Adrenal gland (tissue), 12 donors: ENCODE measurements around the gene OTOF. TPM values are rescaled to one million over a fixed set of nuclear protein-coding genes. Genes with fewer than 3 reads are reported as not detected.

Experiments
- DNase-seq, 7 donors: peaks; one replicate each; pipeline ENCODE4 v3.0.0-alpha.2; 2019 to 2020
- H3K27ac ChIP-seq, 5 donors: fragments of 200-600 bp; sonication (generic) in 4 of 5; 1 replicate in 3 of 5; 2 replicates in 2 of 5; pipeline versions ENCODE4 v1.5.1 to v1.8.0; 2016 to 2020; ENCODE audit warnings: mild to moderate bottlenecking in 1 of 5
- H3K27me3 ChIP-seq: fragments of 200-600 bp; 2 replicates; pipeline ENCODE4 v1.8.0; 2021
- H3K36me3 ChIP-seq, 2 donors: fragments of 200-600 bp; replicated peaks in 1 of 2; 1 replicate in 1 of 2; 2 replicates in 1 of 2; pipeline versions ENCODE4 v1.5.1 to v1.8.0; 2018 to 2022
- H3K4me1 ChIP-seq, 2 donors: fragments of 200-600 bp; replicated peaks in 1 of 2; 1 replicate in 1 of 2; 2 replicates in 1 of 2; pipeline versions ENCODE4 v1.5.1 to v1.8.0; 2018 to 2021
- H3K4me3 ChIP-seq, 4 donors: fragments of 200-600 bp; sonication (generic) in 3 of 4; one replicate each; pipeline ENCODE4 v1.5.1; 2016 to 2018
- H3K9me3 ChIP-seq, 3 donors: fragments of 200-600 bp; sonication (generic) in 1 of 3; replicated peaks in 1 of 3; 1 replicate in 2 of 3; 2 replicates in 1 of 3; pipeline versions ENCODE4 v1.5.1 to v1.8.0; 2016 to 2021
- CTCF ChIP-seq, 6 experiments: fragments of 450-650 bp in 4 of 6; fragments of 200-600 bp in 2 of 6; sonication (generic) in 1 of 6; IDR thresholded peaks; 1 replicate in 5 of 6; 2 replicates in 1 of 6; pipeline versions ENCODE4 v1.5.1 to v1.8.0; 2016 to 2021; ENCODE audit warnings: antibody characterized with exemption in 6 of 6, mild to moderate bottlenecking in 2 of 6, moderate library complexity in 1 of 6
- POLR2A ChIP-seq, 2 donors: fragments of 450-650 bp; IDR thresholded peaks; one replicate each; pipeline ENCODE4 v1.6.1; 2017; ENCODE audit warnings: antibody characterized with exemption in 2 of 2, mild to moderate bottlenecking in 2 of 2, moderate library complexity in 1 of 2
- WGBS, 4 donors: extraction: QIAGEN DNeasy Blood & Tissue Kit in 2 of 4; methylation state at CpG; one replicate each; pipeline versions ENCODE4 v1.1.5 to v1.1.7; 2013 to 2017; 5-methylcytosine and 5-hydroxymethylcytosine counted together
- intact Hi-C, 2 donors: fragments of 100-400 bp; cut with DNase I; formaldehyde crosslinking; loops; one replicate each; pipeline versions ENCODE4 v1.14.1 to v1.15.0; 2022 to 2023
- polyA plus RNA-seq, 3 donors: library from polyadenylated mRNA; stranded (reverse); fragments of 200-250 nt in 2 of 3; fragments of 350-450 nt in 1 of 3; fragmentation: Illumina TruSeq in 1 of 3; extraction: RNeasy Lipid Tissue Mini Kit (QIAGEN cat#74804) in 1 of 3; gene quantifications; one replicate each; pipeline ENCODE4 v1.2.3, GENCODE V29; 2013 to 2014
- total RNA-seq, 9 donors: library from RNA; depleted of rRNA in 4 of 9; stranded (reverse); fragments of >200 nt in 4 of 9; fragments of 120-200 nt in 1 of 9; fragmentation: NEBNext Ultra II Directional in 1 of 9; extraction: Animal tissue kit (Norgen Biotek cat#: 25700) in 1 of 9; gene quantifications; one replicate each; pipeline versions ENCODE4 v1.1.0 to v1.2.4, GENCODE V29; 2013 to 2023
- donor health status: healthy with polysubstance abuse.
- donor health status: Bipolar disorder and iron deficiency.
- donor health status: DM: yes; HTN: yes; CAD: no.
- donor health status: DM: no; HTN: no; CAD: no.
- donor health status: DM: no; HTN: no; CAD: no.
- donor health status: DM: yes; HTN: yes; CAD: no.

The OTOF gene
- total and polyA plus RNA-seq, 12 donors = 0.18 to 2.0 (median 1.1) TPM

- no peak overlapping the region for H3K4me3 ChIP-seq
- H3K27ac ChIP-seq = no peak overlapping the region
- no peaks in the 10 kb centered on the region for H3K4me1 ChIP-seq
- no peak for DNase-seq
- no peaks in the 10 kb centered on the region for H3K36me3 ChIP-seq
- H3K9me3 ChIP-seq = no peaks in the 10 kb centered on the region
- no peak for TF ChIP-seq POLR2A (IDR thresholded peaks at IDR 0.05)
- no peak for TF ChIP-seq CTCF (IDR thresholded peaks at IDR 0.05)
- intact Hi-C loops = no loop called here
- WGBS, 4 donors = 63 to 73% (median 68%) methylated on average over 3 to 5 of the region's 5 CpGs
- H3K27me3 ChIP-seq = no peaks in the 10 kb centered on the region
Measured at GRCh38 chr2:26515771-26516170, 37.8 kb upstream of the OTOF start.

- no peaks in the 10 kb centered on the region for H3K9me3 ChIP-seq
- intact Hi-C loops = no loop called here
- no peaks in the 10 kb centered on the region for H3K4me1 ChIP-seq
- WGBS, 4 donors = 83 to 95% (median 89%) methylated on average over 6 to 7 of the region's 7 CpGs
- H3K36me3 ChIP-seq = no peaks in the 10 kb centered on the region
- no peak for DNase-seq
- no peak for TF ChIP-seq POLR2A (IDR thresholded peaks at IDR 0.05)
- TF ChIP-seq CTCF (IDR thresholded peaks at IDR 0.05) = no peak
- no peak overlapping the region for H3K27ac ChIP-seq
- H3K4me3 ChIP-seq = no peak overlapping the region
- H3K27me3 ChIP-seq = no peaks in the 10 kb centered on the region
Measured at GRCh38 chr2:26514045-26514444, 36.1 kb upstream of the OTOF start.

- Histone ChIP-seq H3K27me3 (no peaks in the 10 kb centered on the region), H3K4me3 (no peak overlapping the region), H3K27ac (no peak overlapping the region), H3K4me1 (no peaks in the 10 kb centered on the region), H3K36me3 (no peaks in the 10 kb centered on the region), H3K9me3 (no peaks in the 10 kb centered on the region)
- WGBS, 4 donors = 86 to 95% (median 88%) methylated on average over 9 of the region's 9 CpGs; no CpG with 5 or more reads in 1 of the 4 donors
- TF ChIP-seq POLR2A (IDR thresholded peaks at IDR 0.05) (no peak), CTCF (IDR thresholded peaks at IDR 0.05) (no peak)
- intact Hi-C loops = no loop called here
- no peak for DNase-seq
Measured at GRCh38 chr2:26513261-26513660, 35.3 kb upstream of the OTOF start.

GRCh38 chr2:26511466-26511865, 33.5 kb upstream of the OTOF start:
- WGBS, 4 donors = 90 to 96% (median 94%) methylated on average over 7 of the region's 7 CpGs
- H3K4me1 ChIP-seq = no peaks in the 10 kb centered on the region
- no peak overlapping the region for H3K4me3 ChIP-seq
- H3K27me3 ChIP-seq = no peaks in the 10 kb centered on the region
- TF ChIP-seq CTCF (IDR thresholded peaks at IDR 0.05) (no peak), POLR2A (IDR thresholded peaks at IDR 0.05) (no peak)
- no peaks in the 10 kb centered on the region for H3K9me3 ChIP-seq
- no peak overlapping the region for H3K27ac ChIP-seq
- intact Hi-C loops = no loop called here
- no peak for DNase-seq
- no peaks in the 10 kb centered on the region for H3K36me3 ChIP-seq
